Measurements from ENCODE around the gene FCHSD2.

DNA sequence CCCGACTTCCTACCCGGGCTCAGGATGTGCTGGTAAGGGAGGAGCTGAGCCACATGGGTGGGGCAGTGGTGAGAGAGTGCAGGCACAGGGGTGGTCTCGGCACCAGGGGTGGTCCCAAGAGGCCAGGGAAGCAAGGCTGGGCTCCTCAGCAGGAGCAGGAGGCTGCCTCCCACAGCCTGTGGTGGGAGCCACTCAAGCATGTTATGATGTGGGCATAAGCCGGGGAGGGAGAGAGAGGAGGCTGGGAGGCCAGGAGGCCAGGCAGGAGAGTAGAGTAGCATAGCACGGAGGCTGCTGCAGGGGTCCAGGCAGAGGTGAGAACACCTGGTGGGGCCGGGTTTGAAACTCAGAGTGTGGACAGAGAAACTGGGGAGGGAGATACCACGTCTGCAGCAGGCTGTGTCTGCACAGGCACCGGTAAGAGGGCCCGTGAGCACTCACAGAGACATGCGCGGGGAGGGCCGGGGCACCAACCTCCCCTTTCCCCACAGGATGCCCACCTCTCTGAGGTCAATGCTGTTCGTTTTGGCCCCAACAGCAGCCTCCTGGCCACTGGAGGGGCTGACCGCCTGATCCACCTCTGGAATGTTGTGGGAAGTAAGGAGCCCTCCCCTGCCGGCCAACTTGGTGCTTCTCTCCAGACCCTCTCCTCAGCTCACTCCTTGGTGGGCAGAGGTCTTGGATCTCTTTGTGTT lies 317.2 kb downstream of the FCHSD2 start:
- TF ChIP-seq, protein P1, sequence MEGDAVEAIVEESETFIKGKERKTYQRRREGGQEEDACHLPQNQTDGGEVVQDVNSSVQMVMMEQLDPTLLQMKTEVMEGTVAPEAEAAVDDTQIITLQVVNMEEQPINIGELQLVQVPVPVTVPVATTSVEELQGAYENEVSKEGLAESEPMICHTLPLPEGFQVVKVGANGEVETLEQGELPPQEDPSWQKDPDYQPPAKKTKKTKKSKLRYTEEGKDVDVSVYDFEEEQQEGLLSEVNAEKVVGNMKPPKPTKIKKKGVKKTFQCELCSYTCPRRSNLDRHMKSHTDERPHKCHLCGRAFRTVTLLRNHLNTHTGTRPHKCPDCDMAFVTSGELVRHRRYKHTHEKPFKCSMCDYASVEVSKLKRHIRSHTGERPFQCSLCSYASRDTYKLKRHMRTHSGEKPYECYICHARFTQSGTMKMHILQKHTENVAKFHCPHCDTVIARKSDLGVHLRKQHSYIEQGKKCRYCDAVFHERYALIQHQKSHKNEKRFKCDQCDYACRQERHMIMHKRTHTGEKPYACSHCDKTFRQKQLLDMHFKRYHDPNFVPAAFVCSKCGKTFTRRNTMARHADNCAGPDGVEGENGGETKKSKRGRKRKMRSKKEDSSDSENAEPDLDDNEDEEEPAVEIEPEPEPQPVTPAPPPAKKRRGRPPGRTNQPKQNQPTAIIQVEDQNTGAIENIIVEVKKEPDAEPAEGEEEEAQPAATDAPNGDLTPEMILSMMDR (IDR thresholded peaks at IDR 0.05), result no peak
- no peak for TF ChIP-seq POLR2A (IDR thresholded peaks at IDR 0.05)
